HepG2 (cell line): ENCODE measurements around the gene ERCC6L2.

Experiments
- MAX ChIP-seq: IDR thresholded peaks from 2 replicates; pipeline ENCODE4 v1.6.1; 2012; ENCODE audit warnings: inconsistent platforms
- NR2F2 ChIP-seq: IDR thresholded peaks from 2 replicates; pipeline ENCODE4 v1.6.1; 2012; ENCODE audit warnings: low read depth, inconsistent platforms, borderline replicate concordance
- RAD21 ChIP-seq: fragments of 450-650 bp; formaldehyde crosslinking; IDR thresholded peaks from 2 replicates; pipeline ENCODE4 v1.5.0; 2020; ENCODE audit warnings: mild to moderate bottlenecking
- ZFP1 ChIP-seq: IDR thresholded peaks from 2 replicates; pipeline ENCODE4 v1.6.1; 2016
- ZNF550 ChIP-seq: sonication (generic); formaldehyde crosslinking; IDR thresholded peaks from 2 replicates; pipeline ENCODE4 v1.4.0; 2020; ENCODE audit warnings: mild to moderate bottlenecking, missing genetic modification reagents, borderline replicate concordance
- ZSCAN29 ChIP-seq: sonication (generic); formaldehyde crosslinking; conservative IDR thresholded peaks from 2 replicates; pipeline ENCODE4 v1.4.0; 2020; ENCODE audit warnings: mild to moderate bottlenecking, missing genetic modification reagents
- TF ChIP-seq, protein P1 (sequence below): sonication (generic); formaldehyde crosslinking; IDR thresholded peaks from 2 replicates; pipeline ENCODE4 v1.5.0; 2020; ENCODE audit warnings: mild to moderate bottlenecking, missing genetic modification reagents, moderate library complexity

DNA sequence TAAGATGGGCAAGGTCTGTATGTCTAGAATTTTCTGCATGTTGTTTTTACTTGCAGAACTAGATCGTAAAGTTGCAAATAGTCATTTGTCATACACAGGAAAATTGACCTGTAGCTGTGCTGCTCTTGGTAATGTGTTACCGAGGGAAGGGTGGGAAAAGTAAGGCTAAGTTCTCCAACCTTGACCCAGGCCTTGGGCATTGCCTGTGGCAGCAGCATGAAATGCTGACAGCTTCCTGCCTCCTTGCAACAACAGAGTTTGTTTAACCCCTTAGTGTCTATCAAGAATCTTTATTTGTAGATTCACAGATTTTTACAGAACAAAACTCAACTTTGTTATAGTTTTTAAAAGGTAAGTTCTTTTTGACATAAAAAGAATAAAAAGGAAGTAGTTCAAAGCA lies 48.3 kb downstream of the ERCC6L2 start:
- TF ChIP-seq NR2F2 (peak; percentile 66), ZSCAN29 (no peak), ZNF550 (CRISPR knock-in tag) (no peak), RAD21 (CRISPR knock-in tag) (no peak), MAX (peak; percentile 54), ZFP1 (CRISPR knock-in tag) (no peak)
- TF ChIP-seq, protein P1, sequence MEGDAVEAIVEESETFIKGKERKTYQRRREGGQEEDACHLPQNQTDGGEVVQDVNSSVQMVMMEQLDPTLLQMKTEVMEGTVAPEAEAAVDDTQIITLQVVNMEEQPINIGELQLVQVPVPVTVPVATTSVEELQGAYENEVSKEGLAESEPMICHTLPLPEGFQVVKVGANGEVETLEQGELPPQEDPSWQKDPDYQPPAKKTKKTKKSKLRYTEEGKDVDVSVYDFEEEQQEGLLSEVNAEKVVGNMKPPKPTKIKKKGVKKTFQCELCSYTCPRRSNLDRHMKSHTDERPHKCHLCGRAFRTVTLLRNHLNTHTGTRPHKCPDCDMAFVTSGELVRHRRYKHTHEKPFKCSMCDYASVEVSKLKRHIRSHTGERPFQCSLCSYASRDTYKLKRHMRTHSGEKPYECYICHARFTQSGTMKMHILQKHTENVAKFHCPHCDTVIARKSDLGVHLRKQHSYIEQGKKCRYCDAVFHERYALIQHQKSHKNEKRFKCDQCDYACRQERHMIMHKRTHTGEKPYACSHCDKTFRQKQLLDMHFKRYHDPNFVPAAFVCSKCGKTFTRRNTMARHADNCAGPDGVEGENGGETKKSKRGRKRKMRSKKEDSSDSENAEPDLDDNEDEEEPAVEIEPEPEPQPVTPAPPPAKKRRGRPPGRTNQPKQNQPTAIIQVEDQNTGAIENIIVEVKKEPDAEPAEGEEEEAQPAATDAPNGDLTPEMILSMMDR (CRISPR knock-in tag), result no peak
